HEK293T (cell line): ENCODE measurements around the gene TNIK.

ENCODE experiments used
- CTCF ChIA-PET: fragments of 350-600 bp; formaldehyde crosslinking; extraction: SDS; loops from one replicate; lab custom pipeline; 2021; ENCODE audit warnings: antibody characterized with exemption, inconsistent platforms; lab: Yijun Ruan, JAX
- POLR2A ChIA-PET: fragments of 350-600 bp; formaldehyde crosslinking; extraction: SDS; loops from one replicate; lab custom pipeline; 2020; ENCODE audit warnings: antibody characterized with exemption, inconsistent platforms; lab: Yijun Ruan, JAX
- DNase-seq: peaks from one replicate; pipeline ENCODE4 v3.0.0; 2012; ENCODE audit warnings: mixed read lengths; ENCODE audit errors: extremely low spot score
- ARNT ChIP-seq: fragments of 450-650 bp; IDR thresholded peaks from 2 replicates; pipeline ENCODE4 v1.6.1; 2017; ENCODE audit warnings: mild to moderate bottlenecking
- BHLHE40 ChIP-seq: fragments of 450-650 bp; IDR thresholded peaks from 2 replicates; pipeline ENCODE4 v1.6.1; 2016; ENCODE audit warnings: mild to moderate bottlenecking, moderate library complexity, borderline replicate concordance
- CTBP1 ChIP-seq: fragments of 450-650 bp; IDR thresholded peaks from 2 replicates; pipeline ENCODE4 v1.6.1; 2016; ENCODE audit warnings: borderline replicate concordance
- ELF4 ChIP-seq: fragments of 450-650 bp; IDR thresholded peaks from 2 replicates; pipeline ENCODE4 v1.6.1; 2017; ENCODE audit warnings: antibody characterized with exemption
- FOXA1 ChIP-seq: fragments of 450-650 bp; IDR thresholded peaks from 2 replicates; pipeline ENCODE4 v1.6.1; 2016; ENCODE audit warnings: mild to moderate bottlenecking
- FOXK2 ChIP-seq: fragments of 450-650 bp; IDR thresholded peaks from 2 replicates; pipeline ENCODE4 v1.6.1; 2016; ENCODE audit warnings: mild to moderate bottlenecking
- FOXM1 ChIP-seq: fragments of 450-650 bp; IDR thresholded peaks from 2 replicates; pipeline ENCODE4 v1.6.1; 2017; ENCODE audit warnings: mild to moderate bottlenecking, borderline replicate concordance
- HDGF ChIP-seq: fragments of 450-650 bp; IDR thresholded peaks from 2 replicates; pipeline ENCODE4 v1.6.1; 2017; ENCODE audit warnings: antibody characterized with exemption, borderline replicate concordance
- L3MBTL2 ChIP-seq: fragments of 450-650 bp; conservative IDR thresholded peaks from 2 replicates; pipeline ENCODE4 v1.6.1; 2016; ENCODE audit warnings: mild to moderate bottlenecking
- LEF1 ChIP-seq: fragments of 450-650 bp; IDR thresholded peaks from 2 replicates; pipeline ENCODE4 v1.6.1; 2017; ENCODE audit warnings: mild to moderate bottlenecking, borderline replicate concordance
- NFRKB ChIP-seq: fragments of 450-650 bp; IDR thresholded peaks from 2 replicates; pipeline ENCODE4 v1.6.1; 2016; ENCODE audit warnings: mild to moderate bottlenecking, moderate library complexity
- PKNOX1 ChIP-seq: fragments of 450-650 bp; IDR thresholded peaks from 2 replicates; pipeline ENCODE4 v1.6.1; 2016
- SP1 ChIP-seq: fragments of 450-650 bp; IDR thresholded peaks from 2 replicates; pipeline ENCODE4 v1.6.1; 2017
- SUZ12 ChIP-seq: fragments of 450-650 bp; IDR thresholded peaks from 2 replicates; pipeline ENCODE4 v1.6.1; 2016; ENCODE audit warnings: mild to moderate bottlenecking
- TARDBP ChIP-seq: fragments of 450-650 bp; IDR thresholded peaks from 2 replicates; pipeline ENCODE4 v1.6.1; 2016
- ZNF384 ChIP-seq: fragments of 450-650 bp; IDR thresholded peaks from 2 replicates; pipeline ENCODE4 v1.6.1; 2016

Gene TNIK

GRCh38 chr3:171410186-171410585, 50.0 kb downstream of the TNIK start:
- TF ChIP-seq PKNOX1 (no peak), ARNT (no peak), NFRKB (no peak), L3MBTL2 (no peak), BHLHE40 (no peak), TARDBP (no peak), HDGF (no peak), LEF1 (no peak), FOXK2 (no peak), FOXA1 (no peak), SUZ12 (no peak), FOXM1 (no peak)
- ChIA-PET CTCF (no interaction called here), POLR2A (no interaction called here)
- DNase-seq = no peak

GRCh38 chr3:171407759-171408158, 52.4 kb downstream of the TNIK start:
- POLR2A ChIA-PET = no interaction called here
- CTCF ChIA-PET = interaction anchor here (0.5 kb wide), 1 partner anchor 9 kb away, joined by 3 read pairs; no protein-coding TSS in a partner anchor
- DNase-seq = no peak
- TF ChIP-seq ZNF384 (no peak), SUZ12 (no peak), ELF4 (no peak), CTBP1 (no peak), PKNOX1 (no peak), SP1 (no peak), HDGF (no peak), ARNT (no peak), TARDBP (no peak), L3MBTL2 (no peak), FOXM1 (no peak), FOXK2 (no peak), NFRKB (no peak), BHLHE40 (no peak), LEF1 (no peak), FOXA1 (no peak)

GRCh38 chr3:171404376-171404967, 55.7 kb downstream of the TNIK start:
- ChIA-PET CTCF (no interaction called here), POLR2A (no interaction called here)
- TF ChIP-seq PKNOX1 (no peak), ARNT (no peak), BHLHE40 (no peak)
- no peak for DNase-seq

- CTCF ChIA-PET = interaction anchor here (0.6 kb wide), 1 partner anchor 353 kb away, joined by 3 read pairs; no protein-coding TSS in a partner anchor
- POLR2A ChIA-PET = no interaction called here
- TF ChIP-seq FOXA1 (no peak), NFRKB (no peak), TARDBP (no peak), SP1 (no peak), ELF4 (no peak)
- no peak for DNase-seq
Measured at GRCh38 chr3:171402281-171402680, 57.9 kb downstream of the TNIK start.

- DNase-seq = no peak
- TF ChIP-seq FOXA1 (no peak), LEF1 (no peak), TARDBP (no peak), HDGF (no peak), CTBP1 (no peak), SP1 (no peak), ARNT (no peak), FOXK2 (no peak), SUZ12 (no peak), L3MBTL2 (no peak), ZNF384 (no peak), ELF4 (no peak)
- CTCF ChIA-PET = no interaction called here
- POLR2A ChIA-PET = no interaction called here
Measured at GRCh38 chr3:171401432-171401831, 58.8 kb downstream of the TNIK start.

GRCh38 chr3:171399842-171400241, 60.4 kb downstream of the TNIK start:
- ChIA-PET CTCF (interaction anchor here (0.6 kb wide), 1 partner anchor 1228 kb away, joined by 3 read pairs; no protein-coding TSS in a partner anchor), POLR2A (no interaction called here)
- no peak for TF ChIP-seq CTBP1
- TF ChIP-seq ZNF384 = no peak
- no peak for TF ChIP-seq NFRKB
- TF ChIP-seq BHLHE40 = no peak
- TF ChIP-seq ELF4 = no peak
- TF ChIP-seq FOXK2 = no peak
- no peak for TF ChIP-seq FOXM1
- no peak for TF ChIP-seq TARDBP
- TF ChIP-seq HDGF = no peak
- TF ChIP-seq SP1 = no peak
- TF ChIP-seq SUZ12 = no peak
- no peak for TF ChIP-seq PKNOX1
- TF ChIP-seq FOXA1 = no peak
- no peak for TF ChIP-seq L3MBTL2
- no peak for DNase-seq
